ENCODE measurements around the gene TAGAP. TPM values are rescaled to one million over a fixed set of nuclear protein-coding genes. Genes with fewer than 3 reads are reported as not detected.
"Not testable (repeated sequence)": the region's sequence is repeated elsewhere in the genome, so short reads cannot be mapped to it uniquely, and the experiment has no call there.

The TAGAP gene
- total and polyA plus RNA-seq, 2 of the 8 experiments (the other 6 are each of a cell fraction or from before 2014, with no cell fraction given): not detected

DNA sequence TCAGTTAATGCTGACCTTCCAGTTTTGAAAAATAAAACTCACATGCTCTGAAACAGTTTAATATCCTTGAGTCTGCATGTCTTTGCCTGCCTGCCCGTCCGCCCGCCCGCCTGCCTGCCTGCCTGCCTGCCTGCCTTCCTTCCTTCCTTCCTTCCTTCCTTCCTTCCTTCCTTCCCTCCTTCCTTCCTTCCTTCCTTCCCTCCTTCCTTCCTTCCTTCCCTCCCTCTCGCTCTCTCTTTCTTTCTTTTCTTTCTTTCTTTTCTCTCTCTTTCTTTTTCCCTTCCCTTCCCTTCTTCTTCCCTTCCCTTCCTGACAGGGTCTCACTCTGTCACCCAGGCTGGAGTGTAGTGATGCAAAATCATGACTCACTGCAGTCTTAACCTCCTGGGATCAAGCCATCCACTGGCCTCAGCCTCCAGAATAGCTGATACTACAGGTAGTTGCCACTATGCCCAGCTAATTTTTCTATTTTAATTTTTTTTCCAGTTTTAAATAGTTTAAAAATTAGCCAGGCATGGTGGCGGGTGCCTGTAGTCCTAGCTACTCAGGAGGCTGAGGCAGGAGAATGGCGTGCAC, 34.7 kb downstream of the TAGAP start:
- not testable (repeated sequence) for H3K4me1 ChIP-seq (replicated peaks in 1 of 4; ENCODE audit: control insufficient read depth in 3 of 4, insufficient read depth in 4 of 4, low read length in 3 of 4); H4K91ac ChIP-seq (replicated peaks; ENCODE audit: insufficient read length, low read length); H3K27ac ChIP-seq (ENCODE audit: low read depth, low read length); DNase-seq (ENCODE audit: low read depth in 1 of 2, low spot score in 2 of 2); H3K79me1 ChIP-seq (ENCODE audit: low read depth, low read length); H2BK15ac ChIP-seq (ENCODE audit: low read length); H4K5ac ChIP-seq (ENCODE audit: insufficient read length, low read depth, low read length); H2BK5ac ChIP-seq (ENCODE audit: low read depth, low read length); H4K8ac ChIP-seq (ENCODE audit: extremely low read depth, insufficient read depth, low read length); FAIRE-seq; H3K79me2 ChIP-seq (ENCODE audit: control insufficient read depth in 1 of 2, insufficient read depth in 2 of 2, low read length in 2 of 2); H3K4ac ChIP-seq (replicated peaks; ENCODE audit: insufficient read length, low read depth, low read length); H3K18ac ChIP-seq (ENCODE audit: extremely low read depth, low read length); H3K27me3 ChIP-seq (replicated peaks in 1 of 4; ENCODE audit: control insufficient read depth in 3 of 4, extremely low read depth in 1 of 4, insufficient read depth in 3 of 4, low read length in 3 of 4); H3K23ac ChIP-seq (ENCODE audit: insufficient read length); H2AK5ac ChIP-seq (ENCODE audit: low read depth, low read length); H3K23me2 ChIP-seq (ENCODE audit: low read depth, low read length); H4K20me1 ChIP-seq (replicated peaks in 1 of 2; ENCODE audit: control insufficient read depth in 1 of 2, insufficient read depth in 2 of 2, low read length in 2 of 2); H3K14ac ChIP-seq (ENCODE audit: insufficient read length); H2BK20ac ChIP-seq (ENCODE audit: low read length); H3K4me3 ChIP-seq (ENCODE audit: extremely low read depth in 1 of 4, insufficient read depth in 2 of 4, low read depth in 3 of 4, low read length in 4 of 4); H3K9ac ChIP-seq (replicated peaks in 1 of 4; ENCODE audit: extremely low read depth in 1 of 4, low read depth in 3 of 4, low read length in 3 of 4); H3K36me3 ChIP-seq (ENCODE audit: control insufficient read depth in 2 of 4, insufficient read depth in 4 of 4, low read length in 3 of 4); H3K56ac ChIP-seq (replicated peaks; ENCODE audit: insufficient read length, low read depth, low read length); H3K9me3 ChIP-seq (ENCODE audit: insufficient read depth in 2 of 2, low read depth in 1 of 2, low read length in 1 of 2); H2AFZ ChIP-seq (ENCODE audit: low read length); H2BK12ac ChIP-seq (ENCODE audit: low read depth, low read length); H3K4me2 ChIP-seq (ENCODE audit: insufficient read depth in 1 of 2, low read depth in 2 of 2, low read length in 2 of 2); H2BK120ac ChIP-seq (replicated peaks; ENCODE audit: low read depth, low read length)
- ChIA-PET POLR2A (ENCODE audit: partially characterized antibody) (interaction anchor here (1.9 kb wide), 1 partner anchor 97 kb away, joined by 4 read pairs; no protein-coding TSS in a partner anchor), CTCF (ENCODE audit: partially characterized antibody) (interaction anchor here (0.6 to 7.8 kb wide), 15 partner anchors 7 to 1861 kb away, joined by 3 to 106 read pairs (median 7); partner anchors contain the start of gene RSPH3)
- 70% methylated on average over 7 of the region's 7 CpGs; no CpG with 5 or more reads in 1 of the 2 experiments for WGBS, 2 experiments (ENCODE audit: extremely low coverage in 1 of 2, insufficient coverage in 1 of 2, insufficient read length in 1 of 2, insufficient replicate concordance in 2 of 2, low coverage in 1 of 2, low lambda C conversion rate in 2 of 2, missing lambda C conversion rate in 1 of 2)
